ENCODE results near the gene INSRR. TPM values are rescaled to one million over a fixed set of nuclear protein-coding genes. Genes with fewer than 3 reads are reported as not detected.
A peak's percentile ranks its signal among the peaks of the same experiment; 100 is the strongest.

The INSRR gene
- total RNA-seq, 3 donors from 2014 or later = 0.15 to 0.33 TPM; not detected in 1

DNA sequence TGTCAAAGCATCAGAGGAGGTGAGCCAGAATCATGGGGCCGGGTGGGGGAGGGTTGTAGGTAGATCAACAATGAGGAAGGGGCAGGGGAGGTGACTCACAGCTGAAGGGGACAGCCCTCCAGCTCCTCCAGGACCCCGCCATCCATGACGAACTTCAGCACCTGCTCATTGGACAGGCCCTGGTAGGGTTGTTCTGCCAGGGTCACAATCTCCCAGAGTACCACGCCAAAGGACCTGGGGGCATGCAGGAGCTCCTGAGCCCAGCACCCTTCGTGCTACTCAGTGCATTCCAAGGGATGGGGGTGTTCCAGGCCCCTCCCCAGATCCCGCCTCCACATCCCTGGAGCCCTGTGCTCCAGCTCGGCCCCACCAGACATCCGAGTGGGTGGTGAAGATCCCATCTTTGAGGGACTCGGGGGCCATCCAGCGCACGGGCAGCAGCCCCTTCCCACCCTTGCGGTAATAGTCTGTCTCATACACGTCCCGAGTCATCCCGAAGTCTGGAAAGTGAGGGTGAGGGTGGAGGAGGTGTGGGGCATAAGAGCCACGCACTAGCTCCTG is 17.5 kb downstream of the INSRR start:
- no peaks in the 10 kb centered on the region for H3K9me3 ChIP-seq
- H3K4me1 ChIP-seq = no peaks in the 10 kb centered on the region
- TF ChIP-seq, protein P1, sequence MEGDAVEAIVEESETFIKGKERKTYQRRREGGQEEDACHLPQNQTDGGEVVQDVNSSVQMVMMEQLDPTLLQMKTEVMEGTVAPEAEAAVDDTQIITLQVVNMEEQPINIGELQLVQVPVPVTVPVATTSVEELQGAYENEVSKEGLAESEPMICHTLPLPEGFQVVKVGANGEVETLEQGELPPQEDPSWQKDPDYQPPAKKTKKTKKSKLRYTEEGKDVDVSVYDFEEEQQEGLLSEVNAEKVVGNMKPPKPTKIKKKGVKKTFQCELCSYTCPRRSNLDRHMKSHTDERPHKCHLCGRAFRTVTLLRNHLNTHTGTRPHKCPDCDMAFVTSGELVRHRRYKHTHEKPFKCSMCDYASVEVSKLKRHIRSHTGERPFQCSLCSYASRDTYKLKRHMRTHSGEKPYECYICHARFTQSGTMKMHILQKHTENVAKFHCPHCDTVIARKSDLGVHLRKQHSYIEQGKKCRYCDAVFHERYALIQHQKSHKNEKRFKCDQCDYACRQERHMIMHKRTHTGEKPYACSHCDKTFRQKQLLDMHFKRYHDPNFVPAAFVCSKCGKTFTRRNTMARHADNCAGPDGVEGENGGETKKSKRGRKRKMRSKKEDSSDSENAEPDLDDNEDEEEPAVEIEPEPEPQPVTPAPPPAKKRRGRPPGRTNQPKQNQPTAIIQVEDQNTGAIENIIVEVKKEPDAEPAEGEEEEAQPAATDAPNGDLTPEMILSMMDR (IDR thresholded peaks at IDR 0.05) = no peak
- no peak for TF ChIP-seq POLR2AphosphoS5 (IDR thresholded peaks at IDR 0.05)
- TF ChIP-seq POLR2A (IDR thresholded peaks at IDR 0.05) = no peak
- no peak overlapping the region for H3K27ac ChIP-seq
- no peaks in the 10 kb centered on the region for H3K36me3 ChIP-seq
- no peak for DNase-seq (ENCODE audit: low spot score in 2 of 2)
- H3K4me3 ChIP-seq = no peak overlapping the region
- H3K27me3 ChIP-seq = peaks cover 0 to 40% of the 10 kb centered on the region in 2 donors
- intact Hi-C loops (cut with DNase I; ENCODE audit: low total_unique reads) = no loop called here

DNA sequence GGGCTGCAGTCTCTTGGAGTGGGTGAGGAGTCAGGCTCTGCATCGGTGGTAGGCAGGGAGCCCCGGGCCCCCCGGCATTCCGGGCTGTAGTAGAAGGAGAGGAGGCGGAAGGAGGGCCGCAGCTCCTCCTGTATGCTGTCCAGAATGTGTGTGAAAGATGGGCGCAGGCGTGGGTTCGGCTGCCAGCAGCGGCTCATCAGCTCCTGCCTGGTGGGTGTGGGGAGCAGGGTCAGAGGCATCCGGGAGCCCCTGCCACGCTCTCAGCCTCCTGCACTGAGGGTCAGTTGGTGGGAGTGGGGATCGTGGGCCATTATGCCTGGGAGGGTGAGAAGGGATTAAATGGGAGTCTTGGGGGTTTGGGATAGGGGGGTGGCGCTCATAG is 18.0 kb downstream of the INSRR start:
- Histone ChIP-seq H3K9me3 (no peaks in the 10 kb centered on the region), H3K27ac (no peak overlapping the region), H3K4me3 (no peak overlapping the region), H3K4me1 (no peaks in the 10 kb centered on the region), H3K36me3 (no peaks in the 10 kb centered on the region), H3K27me3 (peaks cover 0 to 40% of the 10 kb centered on the region in 2 donors)
- no peak for DNase-seq (ENCODE audit: low spot score in 2 of 2)
- intact Hi-C loops (cut with DNase I; ENCODE audit: low total_unique reads) = no loop called here
- TF ChIP-seq, protein P1 (IDR thresholded peaks at IDR 0.05) = no peak
- TF ChIP-seq POLR2A (IDR thresholded peaks at IDR 0.05) = no peak
- no peak for TF ChIP-seq POLR2AphosphoS5 (IDR thresholded peaks at IDR 0.05)

DNA sequence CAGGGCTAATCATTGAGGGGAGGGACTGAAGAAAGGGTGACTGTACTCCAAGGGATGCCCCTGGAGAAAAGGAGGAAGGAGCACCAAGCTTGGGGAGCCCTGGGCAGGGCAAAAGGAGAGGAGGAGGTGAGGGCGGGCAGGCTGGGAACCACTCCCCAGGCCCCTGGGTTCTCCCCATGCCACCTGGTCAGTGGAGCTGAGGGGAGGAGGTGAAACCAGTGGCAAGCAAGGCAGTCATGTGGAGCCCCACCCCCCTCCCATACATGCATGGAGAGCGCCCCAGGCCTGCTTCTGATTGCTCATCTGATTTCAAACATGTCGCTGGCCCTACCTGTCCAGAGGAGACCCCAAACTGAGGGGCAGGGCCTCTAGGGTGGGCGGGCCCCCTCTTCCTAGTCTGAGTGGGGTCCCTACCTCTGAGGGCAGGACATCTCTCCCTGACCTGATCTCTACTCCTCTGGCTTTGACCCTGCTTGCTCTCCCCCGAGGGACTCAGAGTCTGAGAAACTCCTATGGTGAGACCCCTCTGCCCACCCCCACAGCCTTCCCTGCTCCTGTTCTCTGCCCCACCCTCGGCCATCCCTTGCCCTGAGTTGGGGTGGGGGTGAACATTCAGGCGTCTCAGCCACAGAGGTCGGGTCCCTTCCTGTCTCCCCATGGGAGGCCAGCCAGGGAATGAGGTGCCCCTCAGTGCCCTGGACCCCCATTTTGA is 18.6 kb downstream of the INSRR start:
- no peak overlapping the region for H3K4me3 ChIP-seq
- peaks cover 0 to 34% of the 10 kb centered on the region in 2 donors for H3K27me3 ChIP-seq
- no peak overlapping the region for H3K27ac ChIP-seq
- H3K4me1 ChIP-seq = no peaks in the 10 kb centered on the region
- no peaks in the 10 kb centered on the region for H3K36me3 ChIP-seq
- DNase-seq (ENCODE audit: low spot score in 2 of 2) = no peak
- TF ChIP-seq POLR2AphosphoS5 (IDR thresholded peaks at IDR 0.05) = no peak
- TF ChIP-seq, protein P1 (IDR thresholded peaks at IDR 0.05) = no peak
- no peak for TF ChIP-seq POLR2A (IDR thresholded peaks at IDR 0.05)
- intact Hi-C loops (cut with DNase I; ENCODE audit: low total_unique reads) = no loop called here
- H3K9me3 ChIP-seq = no peaks in the 10 kb centered on the region

DNA sequence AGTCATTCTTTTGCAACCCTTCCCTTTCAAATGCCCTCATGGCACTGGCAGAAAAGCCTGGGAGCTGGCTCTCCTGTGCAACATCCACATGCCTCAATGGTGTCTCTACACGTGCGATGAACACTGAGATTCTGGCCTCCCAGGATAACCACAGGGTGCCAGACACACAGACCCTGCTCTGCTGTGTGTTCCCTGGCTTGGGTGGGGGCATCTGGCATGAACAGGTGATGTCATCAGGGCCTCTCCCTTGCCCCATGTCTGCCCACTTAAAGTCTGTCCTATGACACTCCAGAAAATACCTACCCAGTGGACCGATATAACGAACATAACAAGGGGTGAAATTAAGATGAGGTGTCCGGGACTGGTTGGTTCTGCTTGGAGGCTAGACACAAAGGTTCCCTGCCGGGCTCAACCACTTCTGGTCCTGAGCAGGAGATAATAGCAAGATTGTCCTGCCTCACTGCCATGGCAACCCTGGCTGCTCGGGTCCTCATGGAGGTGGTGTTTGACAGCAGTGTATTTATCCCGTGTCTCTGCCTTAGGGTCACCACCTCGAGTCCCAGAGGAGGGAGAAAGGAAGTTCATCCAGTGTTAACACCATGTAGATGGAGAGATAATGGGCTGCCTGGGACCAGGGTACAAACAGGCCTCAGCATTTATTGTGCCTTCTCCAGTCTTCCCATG is 19.3 kb downstream of the INSRR start:
- TF ChIP-seq POLR2A (IDR thresholded peaks at IDR 0.05) (no peak), POLR2AphosphoS5 (IDR thresholded peaks at IDR 0.05) (no peak)
- TF ChIP-seq, protein P1 (IDR thresholded peaks at IDR 0.05) = no peak
- H3K36me3 ChIP-seq = no peaks in the 10 kb centered on the region
- no peak overlapping the region for H3K27ac ChIP-seq
- peaks cover 0 to 27% of the 10 kb centered on the region in 2 donors for H3K27me3 ChIP-seq
- no peaks in the 10 kb centered on the region for H3K9me3 ChIP-seq
- no peak for DNase-seq (ENCODE audit: low spot score in 2 of 2)
- H3K4me1 ChIP-seq = no peaks in the 10 kb centered on the region
- intact Hi-C loops (cut with DNase I; ENCODE audit: low total_unique reads) = no loop called here
- H3K4me3 ChIP-seq = no peak overlapping the region

DNA sequence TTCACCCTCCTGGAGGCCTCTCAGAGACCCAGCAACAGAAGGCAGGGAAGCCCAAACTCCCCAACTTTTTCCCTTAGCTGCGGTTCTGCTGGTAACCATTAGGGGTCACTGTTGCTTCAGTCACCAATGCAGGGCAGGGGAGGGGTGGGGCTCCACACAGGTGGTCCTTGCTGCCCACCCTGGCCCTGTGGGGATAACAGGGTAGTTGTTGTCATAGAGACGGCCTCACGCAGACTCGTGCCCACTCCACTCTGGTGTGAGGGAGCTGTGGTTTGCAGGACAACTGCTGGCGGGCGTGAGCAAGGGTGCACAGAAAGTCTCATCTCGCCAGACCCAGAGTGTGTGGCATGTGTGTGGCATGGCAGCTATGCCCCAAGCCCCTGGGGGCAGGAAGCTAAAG is 19.9 kb downstream of the INSRR start:
- no peak for DNase-seq (ENCODE audit: low spot score in 2 of 2)

More for the DNA sequence above, 19.9 kb downstream of the INSRR start:
- TF ChIP-seq POLR2AphosphoS5 (IDR thresholded peaks at IDR 0.05) = no peak
- TF ChIP-seq, protein P1 (IDR thresholded peaks at IDR 0.05) = peak in 2 of 3 donors; percentile 62 to 65
- TF ChIP-seq POLR2A (IDR thresholded peaks at IDR 0.05) = no peak
- intact Hi-C loops (cut with DNase I; ENCODE audit: low total_unique reads) = no loop called here
- Histone ChIP-seq H3K9me3 (no peaks in the 10 kb centered on the region), H3K36me3 (no peaks in the 10 kb centered on the region), H3K27me3 (peaks cover 0 to 21% of the 10 kb centered on the region in 2 donors), H3K4me1 (no peaks in the 10 kb centered on the region), H3K4me3 (no peak overlapping the region), H3K27ac (no peak overlapping the region)
